Daoy (cell line): ENCODE results near the gene HS1BP3. TPM values are rescaled to one million over a fixed set of nuclear protein-coding genes. Genes with fewer than 3 reads are reported as not detected.

Experiments
- DNase-seq: peaks from one replicate; pipeline ENCODE4 v3.0.0-alpha.2; 2015; ENCODE audit warnings: low read depth
- total RNA-seq: library from RNA; depleted of rRNA; stranded (reverse); fragments of >200 nt; shearing (Covaris generic); gene quantifications from 2 replicates; pipeline ENCODE4 v1.2.3, GENCODE V29; 2014

HS1BP3 gene
- total RNA-seq, 1 experiment from 2014 or later: 6.9 TPM

DNA sequence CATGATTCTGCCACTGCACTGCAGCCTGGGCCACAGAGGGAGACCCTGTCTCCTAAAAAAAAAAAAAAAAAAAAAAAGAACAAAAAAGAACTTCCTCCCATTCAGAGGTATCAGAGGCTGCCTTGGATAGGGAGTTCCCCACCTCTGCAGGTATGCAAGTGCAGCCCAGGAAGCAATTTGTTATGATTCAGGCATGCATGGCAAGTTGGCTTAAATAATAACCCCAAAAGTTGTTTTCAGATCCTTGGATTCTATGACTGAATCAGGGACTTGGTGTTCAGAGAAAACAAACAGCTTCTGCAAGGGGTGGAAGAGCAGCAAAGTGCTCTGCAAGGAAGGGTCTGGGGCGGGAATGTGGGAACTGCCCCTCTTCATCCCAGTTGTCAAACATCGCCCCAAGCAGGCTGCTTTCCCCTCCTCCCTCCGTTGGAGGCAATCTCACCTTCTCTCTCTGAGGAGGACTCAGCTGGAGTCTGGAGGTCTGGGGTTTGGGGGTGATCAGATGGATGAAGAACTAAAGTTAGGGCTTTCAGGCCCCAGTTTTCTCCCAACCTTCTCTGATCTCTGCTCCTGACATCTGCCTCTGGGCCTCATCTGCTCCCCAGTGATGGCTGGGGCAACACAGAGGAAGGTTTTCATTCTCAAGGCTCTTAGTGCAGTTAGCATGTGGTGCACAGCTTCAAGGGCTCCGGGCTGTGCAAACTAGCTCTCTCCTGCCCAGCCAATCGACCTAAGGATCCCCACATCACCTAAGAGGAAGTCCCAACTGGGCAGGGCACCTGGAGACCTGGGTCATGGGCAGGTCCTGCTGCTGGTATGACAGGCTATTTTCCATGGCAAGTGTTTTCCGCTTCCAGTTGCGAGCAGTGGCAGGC, 12.5 kb upstream of the HS1BP3 start:
- DNase-seq: no peak

- no peak for DNase-seq
These were observed 11.5 kb upstream of the HS1BP3 start for GRCh38 chr2:20662308-20662937.

GRCh38 chr2:20661421-20662307, 10.8 kb upstream of the HS1BP3 start:
- peak; percentile 82 for DNase-seq

- DNase-seq: no peak
These were observed 9.9 kb upstream of the HS1BP3 start for GRCh38 chr2:20660506-20661420.

DNA sequence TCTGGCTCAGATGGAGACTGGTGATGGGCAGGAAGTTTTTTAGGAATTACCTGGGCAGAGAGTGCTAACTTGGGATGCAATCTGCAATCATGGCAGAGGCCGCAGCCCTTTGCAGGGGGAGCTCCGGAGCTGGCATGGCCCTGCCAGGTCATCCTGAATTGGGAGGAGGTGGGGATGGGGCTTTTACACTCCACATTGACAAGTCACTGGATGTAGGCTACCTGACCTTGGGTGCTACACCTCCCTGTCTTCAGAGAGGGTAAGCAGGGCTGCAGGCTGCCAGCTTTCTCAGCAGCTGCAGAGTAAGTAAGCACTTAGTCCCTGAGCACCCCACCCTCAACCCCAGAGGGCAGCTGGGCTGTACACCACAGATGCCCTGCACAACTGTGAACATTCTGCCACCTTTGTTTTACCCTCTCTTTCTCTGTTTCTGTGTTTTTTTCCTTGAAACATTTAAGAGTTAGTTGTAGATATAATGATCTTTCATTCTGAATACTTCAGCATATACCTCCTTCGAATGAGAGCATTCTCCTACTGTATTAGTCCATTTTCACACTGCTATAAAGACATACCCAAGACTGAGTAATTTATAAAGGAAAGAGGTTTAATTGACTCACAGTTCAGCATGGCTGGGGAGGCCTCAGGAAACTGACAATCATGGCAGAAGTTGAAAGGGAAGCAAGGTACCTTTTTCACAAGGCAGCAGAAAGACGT, 6.8 kb upstream of the HS1BP3 start:
- no peak for DNase-seq

GRCh38 chr2:20656561-20656960, 5.7 kb upstream of the HS1BP3 start:
- no peak for DNase-seq

DNA sequence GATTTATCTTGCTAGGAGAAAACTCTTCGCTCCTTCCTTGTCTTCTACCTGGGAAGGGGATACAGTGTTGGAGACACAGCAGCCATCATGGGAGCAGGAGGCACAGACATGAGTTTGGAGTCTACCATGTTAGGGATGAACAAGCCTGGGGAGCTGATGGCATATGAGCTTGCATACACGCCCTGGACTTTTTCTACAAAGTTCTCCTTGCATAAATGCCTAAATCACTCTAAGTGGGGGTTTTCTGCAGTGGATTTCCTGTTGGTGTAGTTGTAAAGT, 3.6 kb upstream of the HS1BP3 start:
- DNase-seq: no peak

- no peak for DNase-seq
These were observed 3.0 kb upstream of the HS1BP3 start for GRCh38 chr2:20653695-20654534.

- no peak for DNase-seq
These were observed 2.0 kb upstream of the HS1BP3 start for GRCh38 chr2:20652673-20653575.

DNA sequence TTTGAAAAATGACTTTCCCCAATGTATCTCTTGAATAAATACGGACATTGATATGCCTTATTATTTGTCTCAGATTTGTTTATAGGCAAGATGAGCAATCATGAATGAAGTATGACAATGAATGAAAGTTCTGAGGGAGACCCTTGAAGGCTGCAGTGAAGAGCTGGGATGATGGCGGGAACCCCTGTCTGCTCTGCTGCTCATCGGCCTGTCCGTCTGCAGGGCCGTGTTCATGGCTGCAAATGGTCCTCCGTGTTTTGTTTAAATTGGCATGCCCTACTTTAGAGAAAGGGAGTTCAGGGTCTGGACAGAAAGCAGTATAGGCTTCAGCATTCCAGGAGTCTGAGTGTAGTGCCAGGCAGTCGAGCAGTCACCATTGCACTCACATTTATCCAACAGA, 1.2 kb upstream of the HS1BP3 start:
- DNase-seq: no peak

- DNase-seq: no peak
These were observed 817 bp upstream of the HS1BP3 start for GRCh38 chr2:20651731-20652099.

DNA sequence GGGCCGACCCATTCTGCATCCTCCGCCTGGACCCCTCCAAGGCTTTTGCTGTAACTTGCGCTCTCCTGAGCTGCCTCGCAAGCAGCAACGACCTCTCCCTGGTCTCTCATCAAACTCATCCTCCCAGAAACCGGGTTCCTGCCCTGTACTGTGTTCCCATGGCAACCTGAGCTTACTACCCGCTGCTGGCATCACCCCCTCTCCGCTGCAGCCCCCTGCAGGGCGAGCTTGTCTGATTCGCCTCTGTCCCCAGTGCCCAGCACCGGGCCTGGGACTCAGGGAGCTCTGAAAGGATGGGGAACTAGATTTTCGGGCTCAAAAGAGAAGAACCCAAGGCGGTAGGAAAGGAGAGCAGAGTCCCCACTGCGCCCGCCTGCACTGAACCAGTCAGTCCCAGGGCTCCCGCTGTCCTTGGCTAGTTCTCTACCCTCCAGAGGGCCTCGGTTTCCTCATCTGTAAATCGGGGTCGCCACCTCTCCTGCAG, 463 bp downstream of the HS1BP3 start:
- no peak for DNase-seq

DNA sequence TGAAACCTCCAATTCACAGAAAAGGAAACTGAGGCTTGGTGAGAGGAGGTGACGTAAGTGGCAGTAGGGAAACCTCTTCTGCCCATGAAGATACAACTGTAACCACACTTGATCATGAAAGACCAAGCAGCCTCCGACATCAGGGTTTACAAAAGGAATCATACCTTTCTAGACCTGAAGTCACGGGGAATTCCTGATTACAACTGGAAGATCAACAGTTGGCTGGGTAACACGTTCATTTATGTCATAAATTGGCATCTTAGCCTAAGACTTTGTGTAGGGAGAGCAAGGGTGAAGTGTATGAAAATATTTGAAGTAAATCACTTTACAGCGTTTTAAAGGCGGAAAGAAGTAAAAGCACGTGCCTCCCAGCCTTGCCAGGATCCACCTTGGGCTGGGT, 922 bp downstream of the HS1BP3 start:
- DNase-seq: no peak

DNA sequence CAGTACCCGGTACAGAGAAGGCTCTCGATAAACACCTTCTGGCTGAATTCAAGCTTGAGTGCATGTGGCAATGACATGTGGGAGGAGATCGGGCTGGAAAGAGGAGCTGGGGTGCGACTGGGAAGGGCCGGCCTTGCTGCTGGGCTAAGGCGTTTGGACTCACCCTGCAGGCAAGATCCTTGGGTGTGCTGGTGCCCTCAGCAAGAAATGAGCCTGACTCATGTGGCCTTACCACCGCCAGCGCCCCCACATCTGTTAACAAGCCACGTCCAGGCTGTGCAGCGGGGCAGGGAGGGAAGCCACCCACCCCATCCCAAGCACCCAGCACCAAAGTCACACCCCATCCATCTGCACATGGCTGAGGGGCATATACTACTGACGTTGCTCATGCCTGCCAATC, 1.3 kb downstream of the HS1BP3 start:
- DNase-seq: no peak

GRCh38 chr2:20648831-20649230, 2.1 kb downstream of the HS1BP3 start:
- DNase-seq: no peak

GRCh38 chr2:20648206-20648605, 2.7 kb downstream of the HS1BP3 start:
- DNase-seq: no peak

GRCh38 chr2:20647738-20648137, 3.2 kb downstream of the HS1BP3 start:
- DNase-seq: no peak

- DNase-seq: no peak
These were observed 3.7 kb downstream of the HS1BP3 start for GRCh38 chr2:20647211-20647610.

DNA sequence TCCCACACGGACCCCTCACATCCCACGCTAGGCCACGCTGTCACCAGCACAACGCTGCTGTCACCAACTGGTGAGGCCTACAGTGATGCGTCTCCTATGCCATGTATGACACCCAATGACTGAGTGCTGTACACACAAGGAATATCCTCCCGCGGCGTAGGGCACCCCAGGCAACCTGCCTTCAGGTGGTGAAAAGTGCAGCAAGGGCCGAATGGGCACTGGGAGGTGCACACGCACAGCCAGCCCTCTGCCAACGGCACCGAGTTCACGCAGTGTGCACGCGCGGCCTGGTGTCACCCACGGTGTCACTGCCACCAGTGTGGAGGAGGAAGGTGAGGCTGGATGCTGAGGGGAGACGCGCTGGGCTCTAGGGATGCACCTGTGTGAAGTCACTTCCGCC, 4.5 kb downstream of the HS1BP3 start:
- no peak for DNase-seq
